HCT116 (cell line): Measurements from ENCODE around the gene DNAJC8. TPM values are rescaled to one million over a fixed set of nuclear protein-coding genes. Genes with fewer than 3 reads are reported as not detected.

Source experiments
- ATAC-seq: fragments of 200-7000 bp; cut with Tn5 transposase; 2 replicates; pipeline ENCODE4 v1.9.1; 2020; ENCODE audit warnings: mild to moderate bottlenecking, moderate library complexity
- BruUV-seq: library from RNA; stranded (reverse); fragments of 400-500 nt; replicated peaks from 2 replicates; lab custom pipeline; 2021; lab: Mats Ljungman, UMichigan
- CTCF ChIA-PET: fragments of 300-600 bp; sonication (Branson Sonifier 250); formaldehyde crosslinking; loops from one replicate; lab custom pipeline; 2021; ENCODE audit warnings: antibody characterized with exemption; lab: Charles Lee
- POLR2A ChIA-PET: fragments of 300-600, 350-600 bp; sonication (Branson Sonifier 250); formaldehyde crosslinking; loops from one replicate; lab custom pipeline; 2021; ENCODE audit warnings: antibody characterized with exemption; lab: Charles Lee
- RAD21 ChIA-PET, 2 experiments: fragments of 300-600 bp; sonication (Branson Sonifier 250); formaldehyde crosslinking; loops; one replicate each; lab custom pipeline; 2023; ENCODE audit warnings: low total read pairs in 2 of 2; ENCODE audit not compliant: uncharacterized antibody in 2 of 2, unreplicated experiment in 2 of 2, low non-redundant PET in 1 of 2; lab: Charles Lee
- DNase-seq: peaks from one replicate; pipeline ENCODE4 v3.0.0-alpha.2; 2010; ENCODE audit warnings: low read depth, low spot score
- H2AFZ ChIP-seq: fragments of 200-600 bp; shearing (Covaris generic), sonication (generic); 2 replicates; pipeline ENCODE4 v1.6.1; 2017; ENCODE audit warnings: low read depth, mixed run types, mixed read lengths, antibody characterized with exemption, low read length; ENCODE audit not compliant: poor library complexity, severe bottlenecking
- H3K27ac ChIP-seq: 2 replicates; pipeline ENCODE4 v1.5.1; 2012; ENCODE audit warnings: low read depth, low read length
- H3K27me3 ChIP-seq: fragments of 200-600 bp; sonication (generic); 2 replicates; pipeline ENCODE4 v1.6.1; 2016; ENCODE audit warnings: mixed run types, low read length, mixed read lengths; ENCODE audit not compliant: insufficient read depth
- H3K36me3 ChIP-seq, 2 experiments: fragments of 200-500 bp in 1 of 2; fragments of 200-600 bp in 1 of 2; sonication (Bioruptor generic) in 1 of 2; sonication (generic) in 1 of 2; 2 replicates each; pipeline versions ENCODE4 v1.5.1 to v1.6.1; 2014 to 2016; ENCODE audit warnings: low read length in 2 of 2, inconsistent platforms in 1 of 2, mixed read lengths in 1 of 2, mixed run types in 1 of 2; ENCODE audit not compliant: insufficient read depth in 2 of 2, control insufficient read depth in 1 of 2
- H3K4me1 ChIP-seq, 2 experiments: fragments of 200-600 bp in 1 of 2; sonication (generic) in 1 of 2; 2 replicates each; pipeline versions ENCODE4 v1.5.1 to v1.6.1; 2012 to 2017; ENCODE audit warnings: low read length in 2 of 2, inconsistent platforms in 1 of 2, mild to moderate bottlenecking in 1 of 2, mixed read lengths in 1 of 2, mixed run types in 1 of 2, moderate library complexity in 1 of 2; ENCODE audit not compliant: insufficient read depth in 2 of 2, control insufficient read depth in 1 of 2
- H3K4me2 ChIP-seq: fragments of 200-600 bp; sonication (generic); 2 replicates; pipeline ENCODE4 v1.6.1; 2017; ENCODE audit warnings: mixed run types, low read length, mixed read lengths
- H3K4me3 ChIP-seq, 2 experiments: fragments of 200-600 bp in 1 of 2; sonication (generic) in 1 of 2; replicated peaks in 1 of 2; 2 replicates each; pipeline ENCODE4 v1.5.1; 2011 to 2016; ENCODE audit warnings: low read length in 2 of 2, control low read depth in 1 of 2, low read depth in 1 of 2, mild to moderate bottlenecking in 1 of 2, mixed read lengths in 1 of 2, mixed run types in 1 of 2
- H3K79me2 ChIP-seq: fragments of 200-600 bp; sonication (generic); 2 replicates; pipeline ENCODE4 v1.6.1; 2017; ENCODE audit warnings: mild to moderate bottlenecking, mixed run types, low read length, moderate library complexity, mixed read lengths; ENCODE audit not compliant: insufficient read depth
- H3K9ac ChIP-seq: fragments of 200-600 bp; sonication (generic); 2 replicates; pipeline ENCODE4 v1.6.1; 2016; ENCODE audit warnings: low read length, mixed read lengths
- H3K9me2 ChIP-seq: fragments of 200-600 bp; sonication (generic), shearing (Covaris generic); 2 replicates; pipeline ENCODE4 v1.6.1; 2017; ENCODE audit warnings: mixed run types, mild to moderate bottlenecking, moderate library complexity; ENCODE audit not compliant: insufficient read depth
- H3K9me3 ChIP-seq, 2 experiments: fragments of 200-500 bp in 1 of 2; fragments of 200-600 bp in 1 of 2; sonication (Bioruptor generic) in 1 of 2; sonication (generic) in 1 of 2; 2 replicates each; pipeline ENCODE4 v1.6.1; 2014 to 2017; ENCODE audit warnings: low read length in 2 of 2, mixed read lengths in 2 of 2, inconsistent platforms in 1 of 2, low read depth in 1 of 2, mild to moderate bottlenecking in 1 of 2, mixed run types in 1 of 2, moderate library complexity in 1 of 2; ENCODE audit not compliant: control insufficient read depth in 1 of 2, insufficient read depth in 1 of 2
- H4K20me1 ChIP-seq: fragments of 200-600 bp; sonication (generic), shearing (Covaris generic); 2 replicates; pipeline ENCODE4 v1.6.1; 2017; ENCODE audit warnings: mixed run types, mild to moderate bottlenecking, moderate library complexity; ENCODE audit not compliant: insufficient read depth
- CBX3 ChIP-seq: IDR thresholded peaks from 2 replicates; pipeline ENCODE4 v1.6.1; 2012; ENCODE audit warnings: low read depth
- CEBPB ChIP-seq: IDR thresholded peaks from 2 replicates; pipeline ENCODE4 v1.6.1; 2012; ENCODE audit warnings: low read depth
- CTCF ChIP-seq, 3 experiments: fragments of 200-600 bp in 1 of 3; sonication (generic) in 1 of 3; IDR thresholded peaks in 2 of 3; conservative IDR thresholded peaks in 1 of 3; 2 replicates each; pipeline ENCODE4 v1.5.1; 2012 to 2017; ENCODE audit warnings: low read depth in 2 of 3, low read length in 2 of 3, antibody characterized with exemption in 1 of 3, borderline replicate concordance in 1 of 3, control low read depth in 1 of 3, mild to moderate bottlenecking in 1 of 3, mixed read lengths in 1 of 3, mixed run types in 1 of 3, moderate library complexity in 1 of 3; ENCODE audit not compliant: insufficient read depth in 1 of 3
- ELF1 ChIP-seq: IDR thresholded peaks from 2 replicates; pipeline ENCODE4 v1.6.1; 2012; ENCODE audit warnings: low read depth, borderline replicate concordance
- EZH2 ChIP-seq: fragments of 200-600 bp; sonication (generic); IDR thresholded peaks from 2 replicates; pipeline ENCODE4 v1.6.1; 2017; ENCODE audit warnings: antibody characterized with exemption, mixed run types
- EZH2phosphoT487 ChIP-seq: fragments of 200-600 bp; IDR thresholded peaks from 2 replicates; pipeline ENCODE4 v1.6.1; 2018; ENCODE audit warnings: antibody characterized with exemption, borderline replicate concordance
- FOSL1 ChIP-seq: IDR thresholded peaks from 2 replicates; pipeline ENCODE4 v1.6.1; 2012; ENCODE audit warnings: low read depth
- JUND ChIP-seq: IDR thresholded peaks from 2 replicates; pipeline ENCODE4 v1.6.1; 2012
- POLR2AphosphoS5 ChIP-seq: IDR thresholded peaks from 2 replicates; pipeline ENCODE4 v1.6.1; 2011; ENCODE audit warnings: mild to moderate bottlenecking, low read depth, low read length, moderate library complexity
- RAD21 ChIP-seq: IDR thresholded peaks from 2 replicates; pipeline ENCODE4 v1.6.1; 2012; ENCODE audit warnings: low read depth, mild to moderate bottlenecking
- REST ChIP-seq: IDR thresholded peaks from 2 replicates; pipeline ENCODE4 v1.6.1; 2012; ENCODE audit warnings: low read depth
- SP1 ChIP-seq: IDR thresholded peaks from 2 replicates; pipeline ENCODE4 v1.6.1; 2012; ENCODE audit warnings: low read depth
- SRF ChIP-seq: IDR thresholded peaks from 2 replicates; pipeline ENCODE4 v1.6.1; 2012; ENCODE audit warnings: low read depth
- YY1 ChIP-seq: IDR thresholded peaks from 2 replicates; pipeline ENCODE4 v1.6.1; 2011; ENCODE audit warnings: low read length, low read depth, moderate library complexity, mild to moderate bottlenecking; ENCODE audit not compliant: insufficient replicate concordance; ENCODE audit errors: extremely low read depth
- ZFX ChIP-seq: fragments of 450-650 bp; IDR thresholded peaks from 2 replicates; pipeline ENCODE4 v1.6.1; 2017
- ZNF274 ChIP-seq: fragments of 200-500 bp; sonication (Bioruptor generic); IDR thresholded peaks from 2 replicates; pipeline ENCODE4 v1.6.1; 2014; ENCODE audit warnings: mild to moderate bottlenecking, low read depth, low read length, inconsistent platforms
- intact Hi-C: fragments of 100-400 bp; cut with micrococcal nuclease; formaldehyde crosslinking; loops from 2 replicates; pipeline ENCODE4 v1.10.0; 2022
- total RNA-seq: library from RNA; stranded (reverse); gene quantifications from one replicate; pipeline ENCODE4 v1.2.1, GENCODE V29; 2021; ENCODE audit not compliant: unreplicated experiment
- TF ChIP-seq, protein P1 (sequence below): IDR thresholded peaks from 2 replicates; pipeline ENCODE4 v1.6.1; 2012

DNAJC8 gene
- total RNA-seq, 1 experiment from 2014 or later, result 102 TPM

- Histone ChIP-seq H3K79me2 (peaks cover 80% of the 10 kb centered on the region), H3K4me2 (no peak overlapping the region), H2AFZ (no peak overlapping the region), H3K9ac (no peak overlapping the region), H3K4me1 (peaks cover 5 to 12% of the 10 kb centered on the region in 2 experiments; a peak in 2 of 4 replicates), H3K27me3 (no peaks in the 10 kb centered on the region), H3K36me3 (no peaks in the 10 kb centered on the region), H4K20me1 (no peaks in the 10 kb centered on the region), H3K9me3 (no peaks in the 10 kb centered on the region), H3K9me2 (no peaks in the 10 kb centered on the region), H3K4me3 (no peak overlapping the region), H3K27ac (no peak overlapping the region)
- ChIA-PET CTCF (interaction anchor here (1.2 kb wide), 1 partner anchor 16 kb away, joined by 3 read pairs; no protein-coding TSS in a partner anchor), RAD21 (no interaction called here), POLR2A (no interaction called here)
- ATAC-seq (no peak), DNase-seq (no peak)
- no peak for TF ChIP-seq JUND
- no peak for TF ChIP-seq REST
- no peak for TF ChIP-seq CEBPB
- no peak for TF ChIP-seq CBX3
- no peak for TF ChIP-seq EZH2
- TF ChIP-seq POLR2AphosphoS5, result no peak; the same call in 1 of the 2 replicates
- no peak for TF ChIP-seq FOSL1
- no peak for TF ChIP-seq RAD21
- no peak for TF ChIP-seq ZNF274
- no peak for TF ChIP-seq YY1
- no peak for TF ChIP-seq ZFX
- TF ChIP-seq SP1, result no peak
- TF ChIP-seq EZH2phosphoT487, result no peak
- no peak for TF ChIP-seq ELF1
- TF ChIP-seq SRF, result no peak
- TF ChIP-seq, protein P1, sequence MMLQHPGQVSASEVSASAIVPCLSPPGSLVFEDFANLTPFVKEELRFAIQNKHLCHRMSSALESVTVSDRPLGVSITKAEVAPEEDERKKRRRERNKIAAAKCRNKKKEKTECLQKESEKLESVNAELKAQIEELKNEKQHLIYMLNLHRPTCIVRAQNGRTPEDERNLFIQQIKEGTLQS, result no peak
- TF ChIP-seq CTCF (IDR thresholded peaks at IDR 0.05 in 2 of 3, conservative IDR thresholded peaks at IDR 0.05 in 1 of 3; ENCODE audit: borderline replicate concordance in 1 of 3, insufficient read depth in 1 of 3, low read depth in 2 of 3, low read length in 2 of 3), result no peak
- intact Hi-C loops, result no loop called here
- no TSS peak for BruUV-seq
Measured at GRCh38 chr1:28264897-28265296, 32.1 kb upstream of the DNAJC8 start.
